HL-60 (cell line): ENCODE measurements around the gene VTI1A.

Experiments
- DNase-seq, 2 experiments: peaks; one replicate each; pipeline ENCODE4 v3.0.0-alpha.2; 2010 to 2020; ENCODE audit warnings: low read depth in 1 of 2, low spot score in 1 of 2
- H3K27ac ChIP-seq: fragments of 250-450 bp; sonication (Bioruptor Pico); replicated peaks from 2 replicates; pipeline ENCODE4 v1.5.1; 2020; ENCODE audit warnings: mild to moderate bottlenecking, moderate library complexity
- H3K27me3 ChIP-seq: fragments of 250-450 bp; sonication (Bioruptor Pico); 2 replicates; pipeline ENCODE4 v1.5.1; 2021; ENCODE audit warnings: mild to moderate bottlenecking, moderate library complexity; ENCODE audit not compliant: insufficient read depth, poor library complexity, severe bottlenecking
- H3K4me3 ChIP-seq: replicated peaks from 2 replicates; pipeline ENCODE4 v1.5.1; 2011; ENCODE audit warnings: mild to moderate bottlenecking, control low read depth, low read length; ENCODE audit not compliant: insufficient read depth
- CTCF ChIP-seq: IDR thresholded peaks from one replicate; pipeline ENCODE4 v1.5.1; 2011; ENCODE audit warnings: low read length, control low read depth, inconsistent platforms; ENCODE audit not compliant: insufficient read depth
- GABPA ChIP-seq: IDR thresholded peaks from 2 replicates; pipeline ENCODE4 v1.6.1; 2012; ENCODE audit warnings: low read depth
- POLR2AphosphoS5 ChIP-seq: IDR thresholded peaks from 2 replicates; pipeline ENCODE4 v1.6.1; 2012; ENCODE audit warnings: low read depth
- REST ChIP-seq: IDR thresholded peaks from 2 replicates; pipeline ENCODE4 v1.6.1; 2012; ENCODE audit warnings: low read depth; ENCODE audit not compliant: insufficient replicate concordance
- SPI1 ChIP-seq: IDR thresholded peaks from 2 replicates; pipeline ENCODE4 v1.6.1; 2012; ENCODE audit warnings: low read depth, mild to moderate bottlenecking, borderline replicate concordance

The VTI1A gene

GRCh38 chr10:112832361-112832878 is 385.4 kb downstream of the VTI1A start:
- Histone ChIP-seq H3K4me3 (no peak overlapping the region), H3K27me3 (no peaks in the 10 kb centered on the region), H3K27ac (no peak overlapping the region)
- TF ChIP-seq GABPA (no peak), POLR2AphosphoS5 (no peak), SPI1 (no peak), CTCF (no peak), REST (no peak)
- DNase-seq = no peak

- no peak overlapping the region for H3K4me3 ChIP-seq
- TF ChIP-seq CTCF (no peak), REST (no peak), POLR2AphosphoS5 (no peak), SPI1 (no peak), GABPA (no peak)
- no peak overlapping the region for H3K27ac ChIP-seq
- H3K27me3 ChIP-seq = no peaks in the 10 kb centered on the region
- DNase-seq = no peak
Measured at GRCh38 chr10:112832959-112833358, 385.9 kb downstream of the VTI1A start.

GRCh38 chr10:112834751-112835181 is 387.8 kb downstream of the VTI1A start:
- DNase-seq = no peak
- TF ChIP-seq SPI1 (no peak), POLR2AphosphoS5 (no peak), GABPA (no peak), REST (no peak), CTCF (no peak)
- Histone ChIP-seq H3K27me3 (no peaks in the 10 kb centered on the region), H3K27ac (no peak overlapping the region), H3K4me3 (no peak overlapping the region)
